H1 (cell line): ENCODE measurements around the gene CASZ1. TPM values are rescaled to one million over a fixed set of nuclear protein-coding genes. Genes with fewer than 3 reads are reported as not detected.

Experiments
- CTCF ChIA-PET: fragments of 300-600 bp; sonication (Branson Sonifier 250); formaldehyde crosslinking; loops from one replicate; lab custom pipeline; 2021; ENCODE audit not compliant: partially characterized antibody; lab: Charles Lee
- POLR2A ChIA-PET: fragments of 300-600 bp; sonication (Branson Sonifier 250); formaldehyde crosslinking; loops from one replicate; lab custom pipeline; 2021; ENCODE audit warnings: inconsistent platforms; ENCODE audit not compliant: partially characterized antibody; lab: Charles Lee
- DNase-seq, 2 experiments: peaks; one replicate each; pipeline versions ENCODE4 v3.0.0 to v3.0.0-alpha.2; 2010 to 2022; ENCODE audit warnings: low spot score in 2 of 2, low read depth in 1 of 2, mixed read lengths in 1 of 2
- FAIRE-seq: peaks from 2 replicates; lab custom pipeline; 2011; peaks lifted over from hg19 to GRCh38; lab: Jason Lieb, UNC
- H2AFZ ChIP-seq: 2 replicates; pipeline ENCODE4 v1.8.1; 2012; ENCODE audit warnings: low read length, inconsistent platforms
- H2AK5ac ChIP-seq: 2 replicates; pipeline ENCODE4 v1.6.1; 2013; ENCODE audit warnings: low read depth, low read length
- H2BK120ac ChIP-seq: replicated peaks from 2 replicates; pipeline ENCODE3; 2013; ENCODE audit warnings: low read depth, low read length, inconsistent platforms
- H2BK12ac ChIP-seq: 2 replicates; pipeline ENCODE4 v1.6.1; 2013; ENCODE audit warnings: low read depth, low read length
- H2BK15ac ChIP-seq: 2 replicates; pipeline ENCODE4 v1.6.1; 2013; ENCODE audit warnings: low read length
- H2BK20ac ChIP-seq: 2 replicates; pipeline ENCODE4 v1.6.1; 2013; ENCODE audit warnings: low read length
- H2BK5ac ChIP-seq: 2 replicates; pipeline ENCODE4 v1.6.1; 2013; ENCODE audit warnings: low read depth, low read length
- H3K14ac ChIP-seq: 2 replicates; pipeline ENCODE4 v1.6.1; 2013; ENCODE audit warnings: inconsistent platforms; ENCODE audit not compliant: insufficient read length
- H3K18ac ChIP-seq: 2 replicates; pipeline ENCODE4 v1.6.1; 2013; ENCODE audit warnings: low read length; ENCODE audit errors: extremely low read depth
- H3K23ac ChIP-seq: 2 replicates; pipeline ENCODE4 v1.6.1; 2013; ENCODE audit warnings: inconsistent platforms; ENCODE audit not compliant: insufficient read length
- H3K23me2 ChIP-seq: 2 replicates; pipeline ENCODE4 v1.6.1; 2013; ENCODE audit warnings: low read depth, low read length
- H3K27ac ChIP-seq: 2 replicates; pipeline ENCODE4 v1.6.1; 2011; ENCODE audit warnings: low read depth, low read length, inconsistent platforms
- H3K27me3 ChIP-seq, 4 experiments: replicated peaks in 1 of 4; 1 replicate in 1 of 4; 2 replicates in 3 of 4; pipeline versions ENCODE4 v1.6.1 to v1.8.1; 2011 to 2013; ENCODE audit warnings: low read length in 3 of 4, mild to moderate bottlenecking in 3 of 4, inconsistent platforms in 2 of 4, mixed read lengths in 2 of 4, moderate library complexity in 1 of 4; ENCODE audit not compliant: control insufficient read depth in 3 of 4, insufficient read depth in 3 of 4; ENCODE audit errors: extremely low read depth in 1 of 4
- H3K36me3 ChIP-seq, 4 experiments: 2 replicates each; pipeline versions ENCODE4 v1.6.1 to v1.8.1; 2011 to 2013; ENCODE audit warnings: mild to moderate bottlenecking in 4 of 4, low read length in 3 of 4, moderate library complexity in 2 of 4, control low read depth in 1 of 4, inconsistent platforms in 1 of 4; ENCODE audit not compliant: insufficient read depth in 4 of 4, control insufficient read depth in 2 of 4
- H3K4ac ChIP-seq: replicated peaks from 2 replicates; pipeline ENCODE3; 2013; ENCODE audit warnings: low read length, low read depth, mixed read lengths, inconsistent platforms; ENCODE audit not compliant: insufficient read length
- H3K4me1 ChIP-seq, 4 experiments: replicated peaks in 1 of 4; 1 replicate in 1 of 4; 2 replicates in 3 of 4; pipeline versions ENCODE4 v1.6.1 to v1.8.1; 2011 to 2013; ENCODE audit warnings: low read length in 3 of 4, inconsistent platforms in 2 of 4, mixed read lengths in 1 of 4; ENCODE audit not compliant: insufficient read depth in 4 of 4, control insufficient read depth in 3 of 4
- H3K4me2 ChIP-seq, 2 experiments: 2 replicates each; pipeline versions ENCODE4 v1.6.1 to v1.8.1; 2011 to 2013; ENCODE audit warnings: low read depth in 2 of 2, low read length in 2 of 2, control low read depth in 1 of 2, inconsistent platforms in 1 of 2, mild to moderate bottlenecking in 1 of 2; ENCODE audit not compliant: insufficient read depth in 1 of 2
- H3K4me3 ChIP-seq, 4 experiments: fragments of 200-600, 300-600 bp in 1 of 4; sonication (generic), shearing (Covaris generic), sonication (Bioruptor Twin) in 1 of 4; 2 replicates each; pipeline versions ENCODE4 v1.5.1 to v1.8.1; 2011 to 2016; ENCODE audit warnings: low read length in 4 of 4, low read depth in 3 of 4, control low read depth in 2 of 4, inconsistent platforms in 2 of 4, mild to moderate bottlenecking in 2 of 4, mixed read lengths in 1 of 4, moderate library complexity in 1 of 4; ENCODE audit not compliant: insufficient read depth in 2 of 4; ENCODE audit errors: extremely low read depth in 1 of 4
- H3K56ac ChIP-seq: replicated peaks from 2 replicates; pipeline ENCODE3; 2013; ENCODE audit warnings: low read depth, mild to moderate bottlenecking, mixed read lengths, low read length, inconsistent platforms; ENCODE audit not compliant: insufficient read length
- H3K79me1 ChIP-seq: 2 replicates; pipeline ENCODE4 v1.6.1; 2013; ENCODE audit warnings: low read depth, low read length, control low read depth
- H3K79me2 ChIP-seq, 2 experiments: 2 replicates each; pipeline versions ENCODE4 v1.6.1 to v1.8.1; 2012 to 2013; ENCODE audit warnings: low read length in 2 of 2, mild to moderate bottlenecking in 2 of 2, inconsistent platforms in 1 of 2; ENCODE audit not compliant: insufficient read depth in 2 of 2, control insufficient read depth in 1 of 2
- H3K9ac ChIP-seq, 4 experiments: replicated peaks in 1 of 4; 1 replicate in 1 of 4; 2 replicates in 3 of 4; pipeline versions ENCODE4 v1.6.1 to v1.8.1; 2011 to 2013; ENCODE audit warnings: low read depth in 3 of 4, low read length in 3 of 4, control low read depth in 2 of 4, mild to moderate bottlenecking in 2 of 4, moderate library complexity in 2 of 4, inconsistent platforms in 1 of 4; ENCODE audit errors: extremely low read depth in 1 of 4
- H3K9me3 ChIP-seq, 2 experiments: 2 replicates each; pipeline versions ENCODE4 v1.6.1 to v1.8.1; 2012 to 2013; ENCODE audit warnings: mild to moderate bottlenecking in 2 of 2, moderate library complexity in 2 of 2, control low read depth in 1 of 2, inconsistent platforms in 1 of 2, low read depth in 1 of 2, low read length in 1 of 2, mixed read lengths in 1 of 2; ENCODE audit not compliant: insufficient read depth in 2 of 2
- H4K20me1 ChIP-seq, 2 experiments: replicated peaks in 1 of 2; 2 replicates each; pipeline versions ENCODE3 to v1.8.1; 2011 to 2013; ENCODE audit warnings: inconsistent platforms in 2 of 2, low read length in 2 of 2, mild to moderate bottlenecking in 1 of 2; ENCODE audit not compliant: insufficient read depth in 2 of 2, control insufficient read depth in 1 of 2
- H4K5ac ChIP-seq: 2 replicates; pipeline ENCODE4 v1.6.1; 2013; ENCODE audit warnings: low read length, low read depth, mixed read lengths, inconsistent platforms; ENCODE audit not compliant: insufficient read length
- H4K8ac ChIP-seq: 2 replicates; pipeline ENCODE4 v1.8.0; 2013; ENCODE audit warnings: mild to moderate bottlenecking, moderate library complexity, low read length, inconsistent platforms; ENCODE audit not compliant: insufficient read depth; ENCODE audit errors: extremely low read depth
- H4K91ac ChIP-seq: replicated peaks from 2 replicates; pipeline ENCODE3; 2013; ENCODE audit warnings: low read length, mixed read lengths, inconsistent platforms; ENCODE audit not compliant: insufficient read length
- E2F6 ChIP-seq: IDR thresholded peaks from 2 replicates; pipeline ENCODE4 v1.6.1; 2012; ENCODE audit warnings: inconsistent platforms
- EZH2 ChIP-seq: fragments of 200-600 bp; sonication (generic); IDR thresholded peaks from 2 replicates; pipeline ENCODE4 v1.7.1; 2012; ENCODE audit warnings: low read depth, mild to moderate bottlenecking, moderate library complexity, low read length, inconsistent platforms; ENCODE audit not compliant: severe bottlenecking
- JUND ChIP-seq: IDR thresholded peaks from 2 replicates; pipeline ENCODE4 v1.6.1; 2011; ENCODE audit warnings: mild to moderate bottlenecking, improper control_type of control experiment, low read length
- SIRT6 ChIP-seq: IDR thresholded peaks from one replicate; pipeline ENCODE4 v1.7.1; 2012; ENCODE audit warnings: low read length, inconsistent platforms
- SP1 ChIP-seq: IDR thresholded peaks from 2 replicates; pipeline ENCODE4 v1.6.1; 2011; ENCODE audit warnings: low read depth, low read length
- SUZ12 ChIP-seq: fragments of 200-600 bp; sonication (generic); IDR thresholded peaks from 2 replicates; pipeline ENCODE4 v1.6.1; 2012; ENCODE audit warnings: mild to moderate bottlenecking, inconsistent platforms, low read length, moderate library complexity, mixed read lengths
- WGBS, 2 experiments: shearing (Covaris generic) in 1 of 2; methylation state at CpG; one replicate each; pipeline versions ENCODE4 v1.1.6 to v1.1.7; 2013 to 2015; ENCODE audit warnings: low lambda C conversion rate in 2 of 2, mixed read lengths in 2 of 2, inconsistent platforms in 1 of 2, low coverage in 1 of 2, missing lambda C conversion rate in 1 of 2; ENCODE audit not compliant: insufficient replicate concordance in 2 of 2, insufficient coverage in 1 of 2, insufficient read length in 1 of 2; ENCODE audit errors: extremely low coverage in 1 of 2, missing lambda C conversion rate in 1 of 2; 5-methylcytosine and 5-hydroxymethylcytosine counted together
- polyA plus RNA-seq, 7 experiments: library from polyadenylated mRNA; depleted of rRNA in 3 of 7; stranded (reverse) in 5 of 7; unstranded in 2 of 7; fragments of >200 nt in 5 of 7; fragments of 200-250 nt in 2 of 7; gene quantifications; 1 replicate in 5 of 7; 2 replicates in 1 of 7; 4 replicates in 1 of 7; pipeline versions ENCODE4 v1.2.1 to v1.2.3, GENCODE V29; 2011 to 2013; ENCODE audit warnings: missing spikeins in 2 of 7, mixed read lengths in 2 of 7
- total RNA-seq: library from RNA; stranded (reverse); fragmentation: NEBNext Ultra II Directional; extraction: Animal tissue kit (Norgen Biotek cat#: 25700); gene quantifications from 2 replicates; pipeline ENCODE4 v1.2.1, GENCODE V29; 2021

CASZ1 gene
- total and polyA plus RNA-seq, 2 of the 8 experiments (the other 6 are each of a cell fraction or from before 2014, with no cell fraction given), result 4.4 to 7.7 TPM

GRCh38 chr1:10767282-10767681 lies 29.2 kb downstream of the CASZ1 start:
- Histone ChIP-seq H3K27me3 (no peaks in the 10 kb centered on the region), H3K9ac (no peak overlapping the region), H4K91ac (no peak overlapping the region), H2BK5ac (no peak overlapping the region), H4K20me1 (no peaks in the 10 kb centered on the region), H4K8ac (no peak overlapping the region), H4K5ac (no peak overlapping the region), H2BK120ac (no peak overlapping the region), H3K23me2 (no peaks in the 10 kb centered on the region), H3K79me2 (no peaks in the 10 kb centered on the region), H3K79me1 (no peaks in the 10 kb centered on the region), H2AK5ac (no peak overlapping the region), H3K14ac (no peak overlapping the region), H3K4ac (no peak overlapping the region), H3K27ac (no peak overlapping the region), H3K4me3 (no peak overlapping the region), H2BK20ac (no peak overlapping the region), H3K56ac (no peak overlapping the region), H3K4me2 (no peak overlapping the region), H3K9me3 (no peaks in the 10 kb centered on the region), H3K23ac (no peak overlapping the region), H2BK12ac (no peak overlapping the region), H3K4me1 (peaks cover 0 to 3% (median 0%) of the 10 kb centered on the region in 4 experiments; a peak in 1 of 7 replicates), H2AFZ (no peak overlapping the region), H3K36me3 (no peaks in the 10 kb centered on the region), H2BK15ac (no peak overlapping the region), H3K18ac (no peak overlapping the region)
- TF ChIP-seq E2F6 (no peak), JUND (no peak), EZH2 (no peak), SP1 (no peak), SIRT6 (no peak), SUZ12 (no peak)
- 87% methylated on average over 9 of the region's 9 CpGs; no CpG with 5 or more reads in 1 of the 2 experiments for WGBS, 2 experiments
- CTCF ChIA-PET, result no interaction called here
- FAIRE-seq (no peak), DNase-seq (no peak)
- POLR2A ChIA-PET, result no interaction called here
